ENCODE data around the gene SMG6. TPM values are rescaled to one million over a fixed set of nuclear protein-coding genes. Genes with fewer than 3 reads are reported as not detected.

SMG6 gene
- total RNA-seq, 1 experiment from 2014 or later: 28.6 TPM

- Histone ChIP-seq H3K23ac (ENCODE audit: insufficient read length, low read depth, low read length) (no peak overlapping the region), H3K18ac (ENCODE audit: insufficient read length, low read depth, low read length) (no peak overlapping the region), H3K4me1 (ENCODE audit: insufficient read depth, low read length) (no peaks in the 10 kb centered on the region), H2BK20ac (ENCODE audit: low read depth, low read length, poor library complexity, severe bottlenecking) (no peak overlapping the region), H3K79me2 (ENCODE audit: insufficient read depth, low read length) (no peaks in the 10 kb centered on the region), H3K14ac (ENCODE audit: insufficient read depth, low read length) (no peak overlapping the region), H3K27ac (ENCODE audit: insufficient read length, low read depth, low read length) (no peak overlapping the region), H3K4ac (ENCODE audit: low read depth, low read length) (no peak overlapping the region), H2BK120ac (ENCODE audit: low read depth, low read length, poor library complexity, severe bottlenecking) (no peak overlapping the region), H3K23me2 (ENCODE audit: insufficient read length, low read depth, low read length, poor library complexity, severe bottlenecking) (no peaks in the 10 kb centered on the region), H2AK5ac (ENCODE audit: insufficient read length, low read length) (no peak overlapping the region), H3K27me3 (ENCODE audit: insufficient read depth, low read length) (no peaks in the 10 kb centered on the region; the same call in 1 of the 2 replicates), H2BK15ac (ENCODE audit: low read depth, low read length) (no peak overlapping the region), H2BK12ac (ENCODE audit: insufficient read length, low read depth, low read length) (no peak overlapping the region), H4K20me1 (ENCODE audit: control insufficient read depth, insufficient read depth, insufficient read length) (peaks cover 2% of the 10 kb centered on the region), H2AFZ (ENCODE audit: low read length) (no peak overlapping the region), H3K4me2 (ENCODE audit: insufficient read depth, insufficient read length, low read length) (no peak overlapping the region), H4K5ac (ENCODE audit: insufficient read length, low read depth, low read length) (no peak overlapping the region), H4K8ac (replicated peaks; ENCODE audit: insufficient read length, low read depth, low read length) (no peak overlapping the region), H3K9ac (ENCODE audit: extremely low read depth, insufficient read length, low read length) (no peak overlapping the region), H3K9me3 (ENCODE audit: control insufficient read depth, low read depth, low read length) (no peaks in the 10 kb centered on the region), H3K56ac (ENCODE audit: insufficient read length, low read depth, low read length) (no peak overlapping the region), H4K91ac (ENCODE audit: insufficient read length, low read depth, low read length) (no peak overlapping the region), H3K79me1 (ENCODE audit: insufficient read depth, low read depth, low read length, poor library complexity, severe bottlenecking) (peaks cover 4% of the 10 kb centered on the region), H2BK5ac (ENCODE audit: insufficient read length, low read length) (no peak overlapping the region), H3T11ph (ENCODE audit: low read length) (no peak overlapping the region)
- no peaks in the 10 kb centered on the region for H3K9me3 Mint-ChIP-seq
- peaks cover 24 to 81% (median 55%) of the 10 kb centered on the region in 3 experiments; a peak in 6 of 7 replicates for H3K36me3 Mint-ChIP-seq (ENCODE audit: insufficient read depth in 1 of 3, low read depth in 3 of 3)
- H3K4me3 Mint-ChIP-seq: no peak overlapping the region
- DNase-seq: no peak
- TF ChIP-seq, protein P1, sequence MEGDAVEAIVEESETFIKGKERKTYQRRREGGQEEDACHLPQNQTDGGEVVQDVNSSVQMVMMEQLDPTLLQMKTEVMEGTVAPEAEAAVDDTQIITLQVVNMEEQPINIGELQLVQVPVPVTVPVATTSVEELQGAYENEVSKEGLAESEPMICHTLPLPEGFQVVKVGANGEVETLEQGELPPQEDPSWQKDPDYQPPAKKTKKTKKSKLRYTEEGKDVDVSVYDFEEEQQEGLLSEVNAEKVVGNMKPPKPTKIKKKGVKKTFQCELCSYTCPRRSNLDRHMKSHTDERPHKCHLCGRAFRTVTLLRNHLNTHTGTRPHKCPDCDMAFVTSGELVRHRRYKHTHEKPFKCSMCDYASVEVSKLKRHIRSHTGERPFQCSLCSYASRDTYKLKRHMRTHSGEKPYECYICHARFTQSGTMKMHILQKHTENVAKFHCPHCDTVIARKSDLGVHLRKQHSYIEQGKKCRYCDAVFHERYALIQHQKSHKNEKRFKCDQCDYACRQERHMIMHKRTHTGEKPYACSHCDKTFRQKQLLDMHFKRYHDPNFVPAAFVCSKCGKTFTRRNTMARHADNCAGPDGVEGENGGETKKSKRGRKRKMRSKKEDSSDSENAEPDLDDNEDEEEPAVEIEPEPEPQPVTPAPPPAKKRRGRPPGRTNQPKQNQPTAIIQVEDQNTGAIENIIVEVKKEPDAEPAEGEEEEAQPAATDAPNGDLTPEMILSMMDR (conservative IDR thresholded peaks at IDR 0.05): no peak
- WGBS (ENCODE audit: extremely low coverage, insufficient read length, low lambda C conversion rate): no CpG with 5 or more reads among the region's 5 CpGs
- no peak overlapping the region for H3K27ac Mint-ChIP-seq
- H3K4me1 Mint-ChIP-seq: peaks cover 2 to 9% of the 10 kb centered on the region in 2 experiments; a peak in 2 of 4 replicates
- peaks cover 3% of the 10 kb centered on the region; the same call in 1 of the 2 replicates for H3K27me3 Mint-ChIP-seq (ENCODE audit: low read depth)
These were observed 6.6 kb downstream of the SMG6 start for GRCh38 chr17:2297023-2297422.
